Stimulated activated CD4-positive, alpha-beta T cell treated with anti-CD3 and anti-CD28 coated beads, TNF-alpha, amount 100 ng/mL, for 48 hours (primary cell): Measurements from ENCODE around the gene SOX30.

Experiments
- DNase-seq, 3 donors: peaks; one replicate each; pipeline ENCODE4 v3.0.0-alpha.2; 2020; ENCODE audit warnings: low read depth in 3 of 3

SOX30 gene

GRCh38 chr5:157659868-157660660, 7.8 kb upstream of the SOX30 start:
- DNase-seq: no peak

- DNase-seq: no peak
Measured at GRCh38 chr5:157658893-157659292, 6.7 kb upstream of the SOX30 start.

DNA sequence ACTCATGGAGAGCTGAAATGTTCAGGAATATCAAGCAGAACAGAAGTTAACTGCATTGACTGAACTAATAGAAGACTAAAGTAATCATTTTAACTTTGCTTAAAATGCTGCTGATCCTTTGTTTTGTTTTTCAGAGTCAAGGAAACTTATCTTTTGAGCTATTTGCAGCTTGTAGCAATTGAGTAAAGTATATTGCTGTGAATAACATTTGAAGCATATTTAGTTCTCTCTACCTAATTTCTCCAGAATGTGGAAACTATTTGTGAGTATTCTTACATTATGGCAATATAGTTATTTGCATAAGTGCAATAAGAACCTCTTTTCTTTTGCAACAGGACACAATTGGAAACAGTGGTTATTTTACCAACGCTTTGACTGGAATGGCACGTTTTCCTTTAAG, 5.3 kb upstream of the SOX30 start:
- no peak for DNase-seq

DNA sequence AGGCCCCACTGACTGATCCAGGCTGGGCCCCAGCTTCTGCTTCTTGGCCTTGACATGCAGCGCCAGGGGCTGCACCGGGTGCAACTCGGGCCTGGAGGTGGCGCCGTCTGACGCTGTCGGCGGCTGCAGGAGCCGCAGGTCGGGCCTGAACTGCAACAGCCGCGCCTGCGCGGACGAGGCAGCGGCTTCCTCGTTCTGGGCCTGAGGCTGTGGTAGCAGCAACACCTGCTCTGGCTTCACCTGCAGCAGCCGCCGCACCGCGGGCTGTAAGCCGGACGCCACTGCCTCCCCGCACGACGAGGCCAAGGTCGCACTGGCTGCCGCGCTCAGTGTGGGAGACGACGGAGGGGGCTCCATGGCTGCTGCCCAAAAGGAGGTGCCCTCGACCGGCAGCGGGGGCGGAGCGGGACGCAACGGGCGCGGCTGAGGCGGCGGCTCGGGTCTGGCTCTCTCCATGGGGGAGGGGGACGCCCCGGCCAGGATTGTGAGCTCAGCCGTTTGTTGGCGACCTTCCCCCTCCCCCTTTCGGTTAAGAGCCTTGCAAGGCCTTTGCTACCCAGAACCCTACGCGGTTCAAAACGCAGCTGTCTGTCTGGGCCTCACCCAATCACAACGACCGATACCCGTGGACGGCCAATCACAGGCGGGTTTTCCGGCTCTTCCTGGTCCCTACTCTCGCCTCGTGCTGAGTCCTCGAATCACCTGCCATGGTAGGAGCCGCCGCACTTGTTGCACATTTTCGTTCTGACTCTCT, 438 bp downstream of the SOX30 start:
- DNase-seq: peak; percentile 58 to 78 (median 77)

- DNase-seq: no peak
Measured at GRCh38 chr5:157650991-157651611, 1.1 kb downstream of the SOX30 start.

- DNase-seq: no peak
Measured at GRCh38 chr5:157649101-157649500, 3.1 kb downstream of the SOX30 start.

- no peak for DNase-seq
Measured at GRCh38 chr5:157648275-157648990, 3.8 kb downstream of the SOX30 start.

GRCh38 chr5:157640406-157641066, 11.7 kb downstream of the SOX30 start:
- no peak for DNase-seq

DNA sequence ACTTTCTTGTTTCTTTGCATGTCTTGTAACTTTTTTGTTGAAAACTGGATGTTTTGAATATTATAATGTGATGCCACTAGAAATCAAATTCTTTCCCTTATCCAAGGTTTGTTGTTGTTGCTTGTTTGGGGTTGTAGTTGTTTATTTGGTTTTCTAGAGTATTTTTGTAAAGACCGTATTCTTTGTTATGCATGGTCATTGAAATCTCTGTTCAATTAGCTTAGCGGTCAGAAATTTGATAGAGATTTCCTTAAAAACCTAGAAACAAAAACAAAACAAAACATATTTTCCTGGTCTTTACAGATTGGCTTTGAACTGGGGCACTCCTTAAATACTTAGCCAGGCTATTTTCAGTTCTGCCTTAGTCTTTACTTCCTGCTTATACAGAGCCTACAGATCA, 21.9 kb downstream of the SOX30 start:
- DNase-seq: no peak

DNA sequence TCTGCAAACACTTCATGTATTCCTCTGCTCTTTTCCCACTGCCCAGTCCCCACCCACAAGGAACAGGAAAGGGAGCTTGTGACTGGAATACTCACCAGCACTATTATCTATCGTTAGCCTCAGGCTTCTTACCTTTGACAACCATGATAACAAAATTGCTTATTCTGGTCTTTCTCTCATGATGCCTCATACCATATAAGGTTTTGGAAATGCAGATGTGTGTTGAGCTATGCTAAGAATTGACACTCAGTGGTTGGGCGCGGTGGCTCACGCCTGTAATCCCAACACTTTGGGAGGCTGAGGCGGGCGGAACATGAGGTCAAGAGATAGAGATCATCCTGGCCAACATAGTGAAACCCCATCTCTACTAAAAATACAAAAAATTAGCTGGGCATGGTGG, 25.4 kb downstream of the SOX30 start:
- no peak for DNase-seq

- no peak for DNase-seq
Measured at GRCh38 chr5:157624144-157624543, 28.1 kb downstream of the SOX30 start.

DNA sequence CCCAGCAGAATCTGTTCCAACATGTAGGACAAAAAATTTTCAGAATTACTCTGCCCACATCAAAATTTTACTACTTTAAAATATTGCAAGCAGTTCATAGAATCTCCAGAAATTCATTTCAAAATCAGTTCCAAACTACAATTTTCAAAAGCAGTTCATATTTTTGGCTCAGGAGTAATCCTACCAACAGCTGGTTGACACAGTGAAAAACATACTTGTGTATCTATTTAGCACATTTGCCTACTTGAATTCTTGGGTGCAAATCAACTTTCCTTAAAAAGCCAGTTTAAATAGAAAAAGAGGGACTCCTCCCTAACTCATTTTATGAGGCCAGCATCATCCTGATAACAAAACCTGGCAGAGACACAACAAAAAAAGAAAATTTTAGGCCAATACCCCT, 31.5 kb downstream of the SOX30 start:
- DNase-seq: no peak

DNA sequence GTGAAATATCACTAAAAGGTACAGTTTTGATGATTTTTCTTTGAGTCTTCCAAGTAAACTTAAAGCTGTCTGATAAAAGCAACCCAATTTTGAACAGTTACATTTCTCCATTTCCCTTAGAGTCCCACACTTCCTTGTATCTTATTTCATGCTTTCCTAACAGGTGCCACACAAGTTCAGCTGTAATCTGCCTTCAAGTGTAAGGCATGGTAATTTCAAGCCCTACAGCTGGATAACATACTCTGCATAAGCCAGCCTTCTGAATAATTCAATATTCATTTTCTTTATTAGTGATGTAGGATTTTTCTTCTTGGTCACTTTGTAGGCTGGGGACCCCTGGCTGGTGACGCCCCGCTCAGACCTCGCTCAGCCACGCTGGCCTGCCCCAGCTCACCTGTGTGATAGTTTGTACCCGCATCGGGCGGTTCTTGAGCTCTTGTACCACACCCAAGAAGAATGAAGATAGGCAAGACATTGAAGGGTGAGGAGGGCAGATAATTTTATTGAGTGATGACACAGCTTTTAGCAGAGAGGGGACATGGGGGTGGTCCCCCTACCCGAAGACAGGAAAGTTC, 34.0 kb downstream of the SOX30 start:
- no peak for DNase-seq

- DNase-seq: no peak
Measured at GRCh38 chr5:157616785-157617184, 35.5 kb downstream of the SOX30 start.

- DNase-seq: no peak
Measured at GRCh38 chr5:157613385-157614245, 38.6 kb downstream of the SOX30 start.

GRCh38 chr5:157612581-157612980, 39.7 kb downstream of the SOX30 start:
- no peak for DNase-seq

- DNase-seq: no peak
Measured at GRCh38 chr5:157611571-157612476, 40.4 kb downstream of the SOX30 start.

- DNase-seq: no peak
Measured at GRCh38 chr5:157610990-157611389, 41.2 kb downstream of the SOX30 start.

GRCh38 chr5:157608972-157609565, 43.2 kb downstream of the SOX30 start:
- DNase-seq: no peak
